H9 (cell line): ENCODE data around the gene ZNF467. TPM values are rescaled to one million over a fixed set of nuclear protein-coding genes. Genes with fewer than 3 reads are reported as not detected.

Source experiments
- DNase-seq: peaks from one replicate; pipeline ENCODE4 v3.0.0-alpha.2; 2017
- H2AFZ ChIP-seq: one replicate; pipeline ENCODE4 v1.6.1; 2013; ENCODE audit warnings: mild to moderate bottlenecking, low read length, control low read depth, moderate library complexity
- H2AK5ac ChIP-seq: 2 replicates; pipeline ENCODE4 v1.6.1; 2013; ENCODE audit warnings: low read length, control low read depth, mixed read lengths; ENCODE audit not compliant: insufficient read length
- H2BK120ac ChIP-seq: one replicate; pipeline ENCODE4 v1.6.1; 2013; ENCODE audit warnings: low read depth, mild to moderate bottlenecking, low read length, control low read depth, inconsistent platforms; ENCODE audit not compliant: poor library complexity, severe bottlenecking
- H2BK12ac ChIP-seq: 2 replicates; pipeline ENCODE4 v1.6.1; 2013; ENCODE audit warnings: low read length, control low read depth, mixed read lengths, low read depth; ENCODE audit not compliant: insufficient read length
- H2BK15ac ChIP-seq: 2 replicates; pipeline ENCODE4 v1.6.1; 2013; ENCODE audit warnings: low read depth, low read length, control low read depth
- H2BK20ac ChIP-seq: one replicate; pipeline ENCODE4 v1.6.1; 2013; ENCODE audit warnings: low read depth, mild to moderate bottlenecking, low read length, control low read depth, inconsistent platforms; ENCODE audit not compliant: poor library complexity, severe bottlenecking
- H2BK5ac ChIP-seq: 2 replicates; pipeline ENCODE4 v1.6.1; 2013; ENCODE audit warnings: low read length, control low read depth, mixed read lengths; ENCODE audit not compliant: insufficient read length
- H3K14ac ChIP-seq: 2 replicates; pipeline ENCODE4 v1.6.1; 2013; ENCODE audit warnings: low read length, control low read depth; ENCODE audit not compliant: insufficient read depth
- H3K18ac ChIP-seq: 2 replicates; pipeline ENCODE4 v1.6.1; 2013; ENCODE audit warnings: low read depth, mild to moderate bottlenecking, mixed read lengths, low read length, control low read depth; ENCODE audit not compliant: insufficient read length
- H3K23ac ChIP-seq: 2 replicates; pipeline ENCODE4 v1.6.1; 2013; ENCODE audit warnings: low read length, control low read depth, mixed read lengths, low read depth; ENCODE audit not compliant: insufficient read length
- H3K23me2 ChIP-seq: 2 replicates; pipeline ENCODE4 v1.6.1; 2013; ENCODE audit warnings: low read depth, mild to moderate bottlenecking, mixed read lengths, low read length, control low read depth; ENCODE audit not compliant: insufficient read length, poor library complexity, severe bottlenecking
- H3K27ac ChIP-seq: 2 replicates; pipeline ENCODE4 v1.5.1; 2013; ENCODE audit warnings: low read length, control low read depth, mixed read lengths, low read depth; ENCODE audit not compliant: insufficient read length
- H3K27me3 ChIP-seq: 2 replicates; pipeline ENCODE4 v1.6.1; 2013; ENCODE audit warnings: low read length, control low read depth, inconsistent platforms; ENCODE audit not compliant: insufficient read depth
- H3K4ac ChIP-seq: 2 replicates; pipeline ENCODE4 v1.6.1; 2013; ENCODE audit warnings: low read depth, mild to moderate bottlenecking, control low read depth, inconsistent platforms, low read length, moderate library complexity
- H3K4me1 ChIP-seq: 2 replicates; pipeline ENCODE4 v1.6.1; 2013; ENCODE audit warnings: low read length, control low read depth, inconsistent platforms; ENCODE audit not compliant: insufficient read depth
- H3K4me2 ChIP-seq: 2 replicates; pipeline ENCODE4 v1.6.1; 2013; ENCODE audit warnings: low read length, control low read depth, mixed read lengths; ENCODE audit not compliant: insufficient read length, insufficient read depth
- H3K56ac ChIP-seq: 2 replicates; pipeline ENCODE4 v1.6.1; 2013; ENCODE audit warnings: low read depth, mild to moderate bottlenecking, mixed read lengths, low read length, control low read depth; ENCODE audit not compliant: insufficient read length
- H3K79me1 ChIP-seq: 2 replicates; pipeline ENCODE4 v1.6.1; 2013; ENCODE audit warnings: low read depth, mild to moderate bottlenecking, moderate library complexity, low read length, control low read depth, inconsistent platforms; ENCODE audit not compliant: insufficient read depth, poor library complexity, severe bottlenecking
- H3K79me2 ChIP-seq: 2 replicates; pipeline ENCODE4 v1.6.1; 2013; ENCODE audit warnings: low read length, control low read depth, inconsistent platforms; ENCODE audit not compliant: insufficient read depth
- H3K9ac ChIP-seq: 2 replicates; pipeline ENCODE4 v1.6.1; 2013; ENCODE audit warnings: low read length, control low read depth, mixed read lengths; ENCODE audit not compliant: insufficient read length; ENCODE audit errors: extremely low read depth
- H3K9me3 ChIP-seq: one replicate; pipeline ENCODE4 v1.6.1; 2013; ENCODE audit warnings: low read depth, low read length, inconsistent platforms; ENCODE audit not compliant: control insufficient read depth
- H3T11ph ChIP-seq: one replicate; pipeline ENCODE4 v1.6.1; 2013; ENCODE audit warnings: mild to moderate bottlenecking, low read length, control low read depth, inconsistent platforms
- H4K20me1 ChIP-seq: one replicate; pipeline ENCODE4 v1.6.1; 2013; ENCODE audit not compliant: control insufficient read depth, insufficient read length, insufficient read depth
- H4K5ac ChIP-seq: 2 replicates; pipeline ENCODE4 v1.6.1; 2013; ENCODE audit warnings: low read depth, mild to moderate bottlenecking, mixed read lengths, low read length, control low read depth; ENCODE audit not compliant: insufficient read length
- H4K8ac ChIP-seq: replicated peaks from 2 replicates; pipeline ENCODE4 v1.6.1; 2013; ENCODE audit warnings: low read length, control low read depth, mixed read lengths, low read depth; ENCODE audit not compliant: insufficient read length
- H4K91ac ChIP-seq: 2 replicates; pipeline ENCODE4 v1.6.1; 2013; ENCODE audit warnings: low read depth, mild to moderate bottlenecking, moderate library complexity, mixed read lengths, low read length, control low read depth; ENCODE audit not compliant: insufficient read length
- H3K27ac Mint-ChIP-seq, 3 experiments: 2 replicates in 2 of 3; 3 replicates in 1 of 3; pipeline ENCODE4 v1.8.0; 2020 to 2021; ENCODE audit warnings: mixed read lengths in 3 of 3, mild to moderate bottlenecking in 1 of 3, moderate library complexity in 1 of 3
- H3K27me3 Mint-ChIP-seq: 2 replicates; pipeline ENCODE4 v1.8.0; 2021; ENCODE audit warnings: low read depth, mild to moderate bottlenecking, moderate library complexity, mixed read lengths
- H3K36me3 Mint-ChIP-seq, 3 experiments: 2 replicates in 2 of 3; 3 replicates in 1 of 3; pipeline ENCODE4 v1.8.0; 2020 to 2021; ENCODE audit warnings: low read depth in 3 of 3, mixed read lengths in 3 of 3; ENCODE audit not compliant: insufficient read depth in 1 of 3
- H3K4me1 Mint-ChIP-seq, 2 experiments: 2 replicates each; pipeline ENCODE4 v1.8.0; 2020; ENCODE audit warnings: mixed read lengths in 2 of 2
- H3K4me3 Mint-ChIP-seq, 2 experiments: 2 replicates in 1 of 2; 3 replicates in 1 of 2; pipeline ENCODE4 v1.8.0; 2020 to 2021; ENCODE audit warnings: mild to moderate bottlenecking in 2 of 2, mixed read lengths in 2 of 2, moderate library complexity in 1 of 2
- H3K9me3 Mint-ChIP-seq, 2 experiments: 2 replicates in 1 of 2; 3 replicates in 1 of 2; pipeline ENCODE4 v1.8.0; 2020; ENCODE audit warnings: mild to moderate bottlenecking in 2 of 2, mixed read lengths in 2 of 2, moderate library complexity in 1 of 2
- WGBS: extraction: QIAGEN DNeasy Blood & Tissue Kit; methylation state at CpG from one replicate; pipeline ENCODE4 v1.1.7; 2013; ENCODE audit warnings: missing lambda C conversion rate, low lambda C conversion rate, mixed read lengths; ENCODE audit not compliant: insufficient read length; ENCODE audit errors: extremely low coverage; 5-methylcytosine and 5-hydroxymethylcytosine counted together
- total RNA-seq: library from RNA; stranded (reverse); gene quantifications from 2 replicates; pipeline ENCODE4 v1.2.1, GENCODE V29; 2021
- TF ChIP-seq, protein P1 (sequence below): fragments of 200-600 bp; sonication (generic); conservative IDR thresholded peaks from 3 replicates; pipeline ENCODE4 v1.8.0; 2021; ENCODE audit warnings: antibody characterized with exemption, mild to moderate bottlenecking

The ZNF467 gene
- total RNA-seq, 1 experiment from 2014 or later, result 0.31 TPM

DNA sequence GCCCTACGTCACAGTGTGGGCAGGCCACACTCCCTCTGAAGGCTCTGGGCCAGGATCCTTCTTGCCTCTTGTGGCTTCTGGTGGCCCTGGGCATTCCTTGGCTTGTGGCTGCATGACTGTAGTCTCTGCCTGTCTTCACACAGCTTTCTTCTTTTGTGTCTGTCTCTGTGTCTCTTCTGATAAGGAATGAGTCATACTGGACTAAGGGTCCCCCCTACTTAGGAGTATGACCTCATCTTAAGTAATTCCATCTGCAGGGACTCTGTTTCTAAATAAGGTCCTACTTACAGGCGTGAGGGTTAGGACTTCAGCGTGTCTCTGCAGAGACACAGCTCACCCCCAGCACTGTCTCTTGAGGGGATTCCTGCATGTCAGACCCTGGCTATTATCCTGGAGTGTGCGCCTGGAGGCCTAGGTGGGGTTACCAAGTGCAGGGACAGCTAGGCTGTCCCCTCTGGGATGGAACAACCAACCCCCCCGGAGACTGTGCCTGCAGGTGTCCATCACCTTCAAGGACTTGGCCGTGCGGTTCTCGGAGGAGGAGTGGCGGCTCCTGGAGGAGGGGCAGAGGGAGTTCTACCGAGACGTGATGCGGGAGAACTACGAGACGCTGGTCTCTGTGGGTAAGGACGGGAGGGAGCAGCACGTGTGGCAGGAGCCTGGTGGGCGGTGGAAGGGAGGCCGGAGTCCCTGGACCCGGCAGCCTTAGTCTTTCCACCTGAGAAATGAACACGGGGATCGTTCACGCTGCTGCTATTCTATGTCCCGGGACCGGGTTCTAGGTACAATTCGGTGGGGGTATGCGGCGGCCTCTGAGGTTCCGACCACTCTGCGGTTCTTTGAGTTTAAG lies 54.1 kb downstream of the ZNF467 start:
- Histone ChIP-seq H3K56ac (no peak overlapping the region), H3K27me3 (no peaks in the 10 kb centered on the region), H3K9me3 (no peaks in the 10 kb centered on the region), H3K4me1 (peaks cover 3% of the 10 kb centered on the region; the same call in 1 of the 2 replicates), H3K18ac (no peak overlapping the region), H2BK5ac (no peak overlapping the region), H2BK120ac (no peak overlapping the region), H2AFZ (no peak overlapping the region), H4K91ac (no peak overlapping the region), H4K8ac (no peak overlapping the region), H4K20me1 (no peaks in the 10 kb centered on the region), H3K79me1 (peaks cover 3% of the 10 kb centered on the region), H4K5ac (no peak overlapping the region), H3K14ac (no peak overlapping the region; the same call in 1 of the 2 replicates), H3K23ac (no peak overlapping the region), H2BK20ac (no peak overlapping the region), H2BK15ac (no peak overlapping the region), H3K4ac (no peak overlapping the region), H3K23me2 (no peaks in the 10 kb centered on the region), H3T11ph (no peak overlapping the region), H3K79me2 (no peaks in the 10 kb centered on the region), H2AK5ac (no peak overlapping the region), H3K9ac (no peak overlapping the region), H2BK12ac (no peak overlapping the region), H3K27ac (no peak overlapping the region), H3K4me2 (no peak overlapping the region)
- Mint-ChIP-seq H3K9me3 (no peaks in the 10 kb centered on the region; a peak in 1 of 5 replicates), H3K36me3 (peaks cover 7 to 34% (median 31%) of the 10 kb centered on the region in 3 experiments; a peak in 6 of 7 replicates), H3K4me3 (no peak overlapping the region), H3K27ac (peak overlapping the region in 1 of 3 experiments; percentile 10; a peak in 2 of 7 replicates), H3K27me3 (no peaks in the 10 kb centered on the region; the same call in 1 of the 2 replicates), H3K4me1 (peaks cover 11 to 12% of the 10 kb centered on the region in 2 experiments)
- peak; percentile 25 for DNase-seq
- TF ChIP-seq, protein P1, sequence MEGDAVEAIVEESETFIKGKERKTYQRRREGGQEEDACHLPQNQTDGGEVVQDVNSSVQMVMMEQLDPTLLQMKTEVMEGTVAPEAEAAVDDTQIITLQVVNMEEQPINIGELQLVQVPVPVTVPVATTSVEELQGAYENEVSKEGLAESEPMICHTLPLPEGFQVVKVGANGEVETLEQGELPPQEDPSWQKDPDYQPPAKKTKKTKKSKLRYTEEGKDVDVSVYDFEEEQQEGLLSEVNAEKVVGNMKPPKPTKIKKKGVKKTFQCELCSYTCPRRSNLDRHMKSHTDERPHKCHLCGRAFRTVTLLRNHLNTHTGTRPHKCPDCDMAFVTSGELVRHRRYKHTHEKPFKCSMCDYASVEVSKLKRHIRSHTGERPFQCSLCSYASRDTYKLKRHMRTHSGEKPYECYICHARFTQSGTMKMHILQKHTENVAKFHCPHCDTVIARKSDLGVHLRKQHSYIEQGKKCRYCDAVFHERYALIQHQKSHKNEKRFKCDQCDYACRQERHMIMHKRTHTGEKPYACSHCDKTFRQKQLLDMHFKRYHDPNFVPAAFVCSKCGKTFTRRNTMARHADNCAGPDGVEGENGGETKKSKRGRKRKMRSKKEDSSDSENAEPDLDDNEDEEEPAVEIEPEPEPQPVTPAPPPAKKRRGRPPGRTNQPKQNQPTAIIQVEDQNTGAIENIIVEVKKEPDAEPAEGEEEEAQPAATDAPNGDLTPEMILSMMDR, result no peak
- WGBS, result no CpG with 5 or more reads among the region's 29 CpGs
